ENCODE results near the gene MYO9A. TPM values are rescaled to one million over a fixed set of nuclear protein-coding genes. Genes with fewer than 3 reads are reported as not detected.

The MYO9A gene
- total RNA-seq, 2 donors from 2014 or later: 34.9 to 36.4 TPM

- H3K4me3 Mint-ChIP-seq: no peak overlapping the region
- no peak overlapping the region for H3K27ac Mint-ChIP-seq
- no peak overlapping the region for H3K9ac ChIP-seq (ENCODE audit: extremely low read depth, low read length, poor library complexity, severe bottlenecking)
- no peaks in the 10 kb centered on the region for H3K4me1 ChIP-seq (ENCODE audit: control insufficient read depth, insufficient read depth, low read length)
- H3K36me3 ChIP-seq (ENCODE audit: control insufficient read depth, insufficient read depth, low read length): no peaks in the 10 kb centered on the region
- WGBS, 2 experiments (ENCODE audit: insufficient coverage in 1 of 2, insufficient read length in 1 of 2): 85 to 100% methylated on average over 6 of the region's 6 CpGs
- H3K9me3 Mint-ChIP-seq: peaks cover 3% of the 10 kb centered on the region
- DNase-seq: no peak
- H3K4me3 ChIP-seq (ENCODE audit: low read length): no peak overlapping the region
- peaks cover 3% of the 10 kb centered on the region for H3K4me1 Mint-ChIP-seq
- no peaks in the 10 kb centered on the region for H3K36me3 Mint-ChIP-seq (ENCODE audit: low read depth)
- no peaks in the 10 kb centered on the region for H3K27me3 Mint-ChIP-seq (ENCODE audit: insufficient read depth)
- no peaks in the 10 kb centered on the region for H3K27me3 ChIP-seq (ENCODE audit: control insufficient read depth, insufficient read depth, low read length, poor library complexity, severe bottlenecking)
- no peak for TF ChIP-seq CTCF (conservative IDR thresholded peaks at IDR 0.05)
- no peaks in the 10 kb centered on the region for H3K9me3 ChIP-seq (ENCODE audit: control insufficient read depth, low read length)
- no peak overlapping the region for H3K27ac ChIP-seq (ENCODE audit: low read depth, low read length)
Observed at GRCh38 chr15:71798641-71799040, 319.3 kb downstream of the MYO9A start.

- Histone ChIP-seq H3K27me3 (ENCODE audit: control insufficient read depth, insufficient read depth, low read length, poor library complexity, severe bottlenecking) (no peaks in the 10 kb centered on the region), H3K9me3 (ENCODE audit: control insufficient read depth, low read length) (no peaks in the 10 kb centered on the region), H3K4me1 (ENCODE audit: control insufficient read depth, insufficient read depth, low read length) (no peaks in the 10 kb centered on the region), H3K9ac (ENCODE audit: extremely low read depth, low read length, poor library complexity, severe bottlenecking) (no peak overlapping the region), H3K36me3 (ENCODE audit: control insufficient read depth, insufficient read depth, low read length) (no peaks in the 10 kb centered on the region), H3K27ac (ENCODE audit: low read depth, low read length) (no peak overlapping the region), H3K4me3 (ENCODE audit: low read length) (no peak overlapping the region)
- no peak for TF ChIP-seq CTCF (conservative IDR thresholded peaks at IDR 0.05)
- Mint-ChIP-seq H3K27me3 (ENCODE audit: insufficient read depth) (peaks cover 2% of the 10 kb centered on the region), H3K36me3 (ENCODE audit: low read depth) (no peaks in the 10 kb centered on the region), H3K4me3 (no peak overlapping the region), H3K9me3 (peaks cover 2% of the 10 kb centered on the region), H3K4me1 (no peaks in the 10 kb centered on the region), H3K27ac (no peak overlapping the region)
- no peak for DNase-seq
- WGBS, 2 experiments (ENCODE audit: insufficient coverage in 1 of 2, insufficient read length in 1 of 2): 63 to 100% methylated on average over 1 to 2 of the region's 2 CpGs
Observed at GRCh38 chr15:71792521-71792920, 325.4 kb downstream of the MYO9A start.

DNA sequence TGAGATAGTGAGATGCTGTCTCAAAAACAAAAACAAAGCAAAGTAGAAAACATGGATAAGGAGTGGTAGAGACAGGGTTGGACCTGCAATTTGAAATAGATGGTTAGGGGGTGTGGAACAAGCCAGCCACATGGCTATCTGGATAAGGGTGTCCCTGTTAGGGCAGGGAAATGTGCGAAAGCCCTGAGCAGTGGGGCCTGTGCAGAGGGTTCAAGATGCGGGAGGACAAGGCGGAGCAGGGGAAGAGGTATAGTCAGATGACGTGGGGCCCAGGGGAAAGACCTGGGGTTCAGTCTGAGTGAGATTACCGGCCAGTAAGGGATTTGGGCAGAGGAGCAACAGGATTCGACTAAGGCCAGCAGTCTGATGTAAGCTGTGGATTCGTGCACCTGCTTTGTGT is 326.0 kb downstream of the MYO9A start:
- no peaks in the 10 kb centered on the region for H3K36me3 Mint-ChIP-seq (ENCODE audit: low read depth)
- no peaks in the 10 kb centered on the region for H3K4me1 Mint-ChIP-seq
- H3K36me3 ChIP-seq (ENCODE audit: control insufficient read depth, insufficient read depth, low read length): no peaks in the 10 kb centered on the region
- H3K4me1 ChIP-seq (ENCODE audit: control insufficient read depth, insufficient read depth, low read length): no peaks in the 10 kb centered on the region
- H3K27ac Mint-ChIP-seq: no peak overlapping the region
- no peaks in the 10 kb centered on the region for H3K9me3 ChIP-seq (ENCODE audit: control insufficient read depth, low read length)
- no peak overlapping the region for H3K27ac ChIP-seq (ENCODE audit: low read depth, low read length)
- 90 to 92% methylated on average over 7 of the region's 7 CpGs for WGBS, 2 experiments (ENCODE audit: insufficient coverage in 1 of 2, insufficient read length in 1 of 2)
- peaks cover 2% of the 10 kb centered on the region for H3K27me3 Mint-ChIP-seq (ENCODE audit: insufficient read depth)
- H3K4me3 Mint-ChIP-seq: no peak overlapping the region
- no peak overlapping the region for H3K9ac ChIP-seq (ENCODE audit: extremely low read depth, low read length, poor library complexity, severe bottlenecking)
- no peak overlapping the region for H3K4me3 ChIP-seq (ENCODE audit: low read length)
- peaks cover 2% of the 10 kb centered on the region for H3K9me3 Mint-ChIP-seq
- no peak for TF ChIP-seq CTCF (conservative IDR thresholded peaks at IDR 0.05)
- H3K27me3 ChIP-seq (ENCODE audit: control insufficient read depth, insufficient read depth, low read length, poor library complexity, severe bottlenecking): no peaks in the 10 kb centered on the region
- peak; percentile 28 for DNase-seq

All from endodermal cell (in vitro differentiated cells).